ENCODE results near the gene SLC17A9. TPM values are rescaled to one million over a fixed set of nuclear protein-coding genes. Genes with fewer than 3 reads are reported as not detected.
A peak's percentile ranks its signal among the peaks of the same experiment; 100 is the strongest.

Gene SLC17A9, protein sequence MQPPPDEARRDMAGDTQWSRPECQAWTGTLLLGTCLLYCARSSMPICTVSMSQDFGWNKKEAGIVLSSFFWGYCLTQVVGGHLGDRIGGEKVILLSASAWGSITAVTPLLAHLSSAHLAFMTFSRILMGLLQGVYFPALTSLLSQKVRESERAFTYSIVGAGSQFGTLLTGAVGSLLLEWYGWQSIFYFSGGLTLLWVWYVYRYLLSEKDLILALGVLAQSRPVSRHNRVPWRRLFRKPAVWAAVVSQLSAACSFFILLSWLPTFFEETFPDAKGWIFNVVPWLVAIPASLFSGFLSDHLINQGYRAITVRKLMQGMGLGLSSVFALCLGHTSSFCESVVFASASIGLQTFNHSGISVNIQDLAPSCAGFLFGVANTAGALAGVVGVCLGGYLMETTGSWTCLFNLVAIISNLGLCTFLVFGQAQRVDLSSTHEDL
- 130 and 134 TPM in 2 replicates for total RNA-seq (2013; cell fraction: nucleolus; rRNA removed)
- total RNA-seq (2014; rRNA removed) (27.8 and 35.8 TPM in 2 replicates), total RNA-seq (2014; rRNA removed; fragmentation: Illumina TruSeq; extraction: Trizol) (15.7 and 17.5 TPM in 2 replicates), total RNA-seq (2021) (60.2 and 74.1 TPM in 2 replicates), polyA plus RNA-seq (2011; rRNA removed) (13.0 and 22.9 TPM in 2 replicates), polyA plus RNA-seq (2014; fragmentation: Illumina TruSeq; extraction: Trizol) (5.8 and 19.2 TPM in 2 replicates), polyA plus RNA-seq (2014; fragmentation: Nextera tagmentation; extraction: Ambion mirVana) (1 to 10 TPM in 1 of 2 experiments, under 1 TPM in 1; 0.72 to 3.9 TPM), polyA plus RNA-seq (2014; rRNA removed) (67.1 and 83.6 TPM in 2 replicates), polyA plus RNA-seq (2016; fragmentation: Nextera tagmentation; extraction: Ambion mirVana) (10 to 100 TPM; 57.9 to 67.0 TPM), polyA minus RNA-seq (2011; rRNA and poly(A)+ RNA removed) (6.9 and 18.1 TPM in 2 replicates), Bru-seq, nascent RNA (percentile 68 among the genes with signal in this experiment), BruChase-seq, experiment 1, labeled RNA remaining after a 6-hour chase (percentile 83 among the genes with signal in this experiment), BruChase-seq, experiment 2, labeled RNA remaining after a 2-hour chase (percentile 77 among the genes with signal in this experiment)
- 18.7 TPM for polyA plus RNA-seq (2011; ENCODE audit: low read depth)
- 33.9 and 65.4 TPM in 2 replicates for polyA plus RNA-seq (2011; cell fraction: cytosol; rRNA removed)
- polyA plus RNA-seq (2011; cell fraction: nucleus; rRNA removed) = 742 and 791 TPM in 2 replicates
- 52.1 and 66.9 TPM in 2 replicates for polyA plus RNA-seq (2012)
- polyA minus RNA-seq (2011; cell fraction: cytosol; rRNA and poly(A)+ RNA removed) = 9.0 and 11.0 TPM in 2 replicates
- 49.8 and 62.0 TPM in 2 replicates for polyA minus RNA-seq (2011; cell fraction: nucleus; rRNA and poly(A)+ RNA removed)
- long read RNA-seq, experiment 1, transcript SLC17A9-202 (13 exons, 3,580 nt) = major isoform, 7 of 13 reads
- long read RNA-seq, experiment 1, partial matches to known transcripts = 0 of 13 reads
- long read RNA-seq, experiment 1, other reads (novel, unspliced or antisense) = 5 of 13 reads
- long read RNA-seq, experiment 2, partial matches to known transcripts = 2 of 5 reads
- long read RNA-seq, experiment 2, other reads (novel, unspliced or antisense) = 3 of 5 reads

DNA sequence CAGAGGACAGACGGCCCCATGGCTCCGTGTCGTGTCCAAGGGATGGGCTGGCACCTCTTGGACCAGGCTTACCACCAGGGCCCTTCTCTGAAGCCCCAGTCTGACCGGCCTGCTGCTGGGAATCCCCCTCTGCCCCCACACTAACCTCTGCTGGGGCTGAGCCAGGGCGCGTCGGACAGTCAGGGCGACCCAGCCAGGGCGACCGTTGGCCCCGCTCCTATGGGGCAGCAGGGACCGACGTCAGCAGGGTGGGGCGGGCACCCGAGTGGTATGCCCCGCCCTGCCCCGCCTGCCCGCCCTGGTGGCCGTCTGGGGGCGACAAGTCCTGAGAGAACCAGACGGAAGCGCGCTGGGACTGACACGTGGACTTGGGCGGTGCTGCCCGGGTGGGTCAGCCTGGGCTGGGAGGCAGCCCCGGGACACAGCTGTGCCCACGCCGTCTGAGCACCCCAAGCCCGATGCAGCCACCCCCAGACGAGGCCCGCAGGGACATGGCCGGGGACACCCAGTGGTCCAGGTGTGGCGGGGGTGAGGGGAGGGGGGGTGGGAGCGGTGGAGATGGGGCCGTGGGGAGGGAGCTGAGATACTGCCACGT, at the start of gene SLC17A9:
Gene SLC17A9, plus strand, starts transcription at position 337 of the 595 bp plus-strand sequence. Its CDS starts 122 bp downstream, at position 459.
- Histone ChIP-seq H3K9me3 (replicated peaks; ENCODE audit: control insufficient read depth, insufficient read depth, low read length) (peaks cover 3% of the 10 kb centered on the region; the same call in 2 of the 3 replicates), H3K9ac (ENCODE audit: control insufficient read depth, insufficient read depth, low read length) (peak within 1 kb of the TSS; percentile 93), H2AFZ (ENCODE audit: control insufficient read depth, low read depth, low read length) (peak within 1 kb of the TSS; percentile 89), H3K79me2 (ENCODE audit: control insufficient read depth, insufficient read depth, low read length) (peaks cover 37% of the 10 kb centered on the region), H3K36me3 (ENCODE audit: control insufficient read depth in 2 of 2, insufficient read depth in 2 of 2, low read length in 1 of 2) (peaks cover 6 to 18% of the 10 kb centered on the region in 2 experiments; a peak in 3 of 4 replicates), H4K20me1 (ENCODE audit: control insufficient read depth, insufficient read depth) (no peaks in the 10 kb centered on the region), H3K27ac (ENCODE audit: control insufficient read depth, insufficient read depth) (peak within 1 kb of the TSS; percentile 94), H3K27me3 (replicated peaks in 1 of 2; ENCODE audit: control insufficient read depth in 2 of 2, insufficient read depth in 2 of 2, low read length in 1 of 2) (no peaks in the 10 kb centered on the region), H3K4me1 (ENCODE audit: control insufficient read depth, insufficient read depth, low read length) (peaks cover 12% of the 10 kb centered on the region), H3K4me3 (peak within 1 kb of the TSS; percentile 98), H3K4me2 (ENCODE audit: control insufficient read depth, insufficient read depth) (peak within 1 kb of the TSS; percentile 100)
- ATAC-seq = peak; percentile 80
- peak; percentile 18 for FAIRE-seq
- peak; percentile 37 for DNase-seq (ENCODE audit: low read depth, low spot score)
- ChIA-PET CTCF (interaction anchor here (0.7 to 3.5 kb wide), 10 partner anchors 11 to 59 kb away, joined by 3 to 27 read pairs (median 7); no protein-coding TSS in a partner anchor), RAD21 (ENCODE audit: unreplicated experiment) (interaction anchor here (1.0 to 3.1 kb wide), 8 partner anchors 15 to 60 kb away, joined by 3 to 30 read pairs (median 16); partner anchors contain the start of gene GID8), POLR2A (interaction anchor here (1.2 to 2.7 kb wide), 7 partner anchors 14 to 59 kb away, joined by 3 to 27 read pairs (median 7); partner anchors contain the start of genes DIDO1 and GID8), SMC1A (ENCODE audit: uncharacterized antibody, unreplicated experiment) (interaction anchor here (1.3 to 3.5 kb wide), 7 partner anchors 14 to 59 kb away, joined by 3 to 23 read pairs (median 17); partner anchors contain the start of gene GID8)
- BruUV-seq (replicated peaks) = no TSS peak
- WGBS (ENCODE audit: insufficient coverage, insufficient replicate concordance, low lambda C conversion rate, missing lambda C conversion rate) = under 1% methylated on average over 21 of the region's 37 CpGs
- intact Hi-C loops (cut with micrococcal nuclease; ENCODE audit: unreplicated experiment) (loop anchor here (2.0 to 5.0 kb wide), 2 partner anchors 14 to 50 kb away; partner anchors contain the start of gene GID8), in situ Hi-C loops (cut with MboI) (no loop called here)
- TF ChIP-seq, protein P1, sequence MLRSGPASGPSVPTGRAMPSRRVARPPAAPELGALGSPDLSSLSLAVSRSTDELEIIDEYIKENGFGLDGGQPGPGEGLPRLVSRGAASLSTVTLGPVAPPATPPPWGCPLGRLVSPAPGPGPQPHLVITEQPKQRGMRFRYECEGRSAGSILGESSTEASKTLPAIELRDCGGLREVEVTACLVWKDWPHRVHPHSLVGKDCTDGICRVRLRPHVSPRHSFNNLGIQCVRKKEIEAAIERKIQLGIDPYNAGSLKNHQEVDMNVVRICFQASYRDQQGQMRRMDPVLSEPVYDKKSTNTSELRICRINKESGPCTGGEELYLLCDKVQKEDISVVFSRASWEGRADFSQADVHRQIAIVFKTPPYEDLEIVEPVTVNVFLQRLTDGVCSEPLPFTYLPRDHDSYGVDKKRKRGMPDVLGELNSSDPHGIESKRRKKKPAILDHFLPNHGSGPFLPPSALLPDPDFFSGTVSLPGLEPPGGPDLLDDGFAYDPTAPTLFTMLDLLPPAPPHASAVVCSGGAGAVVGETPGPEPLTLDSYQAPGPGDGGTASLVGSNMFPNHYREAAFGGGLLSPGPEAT (IDR thresholded peaks at IDR 0.05; ENCODE audit: low read depth) = peak; percentile 12; the same call in 1 of the 2 replicates
- TF ChIP-seq ZSCAN29 (IDR thresholded peaks at IDR 0.05) = no peak
- TF ChIP-seq BCL11A (IDR thresholded peaks at IDR 0.05; ENCODE audit: low read depth, low read length) = no peak
- peak; percentile 14; the same call in 1 of the 2 replicates for TF ChIP-seq MTA2 (IDR thresholded peaks at IDR 0.05; ENCODE audit: low read depth)
- no peak for TF ChIP-seq RAD51 (IDR thresholded peaks at IDR 0.05)
- no peak for TF ChIP-seq PML (IDR thresholded peaks at IDR 0.05; ENCODE audit: low read length)
- TF ChIP-seq ZNF217 (IDR thresholded peaks at IDR 0.05) = no peak
- TF ChIP-seq, protein P2, sequence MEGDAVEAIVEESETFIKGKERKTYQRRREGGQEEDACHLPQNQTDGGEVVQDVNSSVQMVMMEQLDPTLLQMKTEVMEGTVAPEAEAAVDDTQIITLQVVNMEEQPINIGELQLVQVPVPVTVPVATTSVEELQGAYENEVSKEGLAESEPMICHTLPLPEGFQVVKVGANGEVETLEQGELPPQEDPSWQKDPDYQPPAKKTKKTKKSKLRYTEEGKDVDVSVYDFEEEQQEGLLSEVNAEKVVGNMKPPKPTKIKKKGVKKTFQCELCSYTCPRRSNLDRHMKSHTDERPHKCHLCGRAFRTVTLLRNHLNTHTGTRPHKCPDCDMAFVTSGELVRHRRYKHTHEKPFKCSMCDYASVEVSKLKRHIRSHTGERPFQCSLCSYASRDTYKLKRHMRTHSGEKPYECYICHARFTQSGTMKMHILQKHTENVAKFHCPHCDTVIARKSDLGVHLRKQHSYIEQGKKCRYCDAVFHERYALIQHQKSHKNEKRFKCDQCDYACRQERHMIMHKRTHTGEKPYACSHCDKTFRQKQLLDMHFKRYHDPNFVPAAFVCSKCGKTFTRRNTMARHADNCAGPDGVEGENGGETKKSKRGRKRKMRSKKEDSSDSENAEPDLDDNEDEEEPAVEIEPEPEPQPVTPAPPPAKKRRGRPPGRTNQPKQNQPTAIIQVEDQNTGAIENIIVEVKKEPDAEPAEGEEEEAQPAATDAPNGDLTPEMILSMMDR (IDR thresholded peaks at IDR 0.05 in 2 of 3, conservative IDR thresholded peaks at IDR 0.05 in 1 of 3; ENCODE audit: control insufficient read depth in 2 of 3, extremely low read depth in 1 of 3, insufficient read depth in 1 of 3, low read depth in 3 of 3, low read length in 3 of 3) = peak; percentile 9 to 24 (median 15); a peak in 2 of 6 replicates
- TF ChIP-seq NFYB (IDR thresholded peaks at IDR 0.05; ENCODE audit: insufficient read depth, low read depth, low read length) = no peak
- TF ChIP-seq CHD2 (IDR thresholded peaks at IDR 0.05; ENCODE audit: borderline replicate concordance, low read depth, low read length) = peak; percentile 57; the same call in 1 of the 2 replicates
